Prostate gland (tissue), 2 donors: ENCODE data around the gene STAG1.

Experiments used
- POLR2A ChIP-seq: fragments of 450-650 bp; IDR thresholded peaks from one replicate; pipeline ENCODE4 v1.6.1; 2016; ENCODE audit warnings: antibody characterized with exemption, mild to moderate bottlenecking
- POLR2AphosphoS5 ChIP-seq: sonication (generic); formaldehyde crosslinking; IDR thresholded peaks from one replicate; pipeline ENCODE4 v1.6.1; 2017; ENCODE audit warnings: antibody characterized with exemption
- TF ChIP-seq, protein P1 (sequence below), 4 experiments: fragments of 200-600 bp in 2 of 4; fragments of 450-650 bp in 2 of 4; sonication (generic) in 2 of 4; IDR thresholded peaks; 1 replicate in 3 of 4; 2 replicates in 1 of 4; pipeline ENCODE4 v1.5.1; 2016 to 2019; ENCODE audit warnings: antibody characterized with exemption in 4 of 4, mild to moderate bottlenecking in 2 of 4, moderate library complexity in 2 of 4

DNA sequence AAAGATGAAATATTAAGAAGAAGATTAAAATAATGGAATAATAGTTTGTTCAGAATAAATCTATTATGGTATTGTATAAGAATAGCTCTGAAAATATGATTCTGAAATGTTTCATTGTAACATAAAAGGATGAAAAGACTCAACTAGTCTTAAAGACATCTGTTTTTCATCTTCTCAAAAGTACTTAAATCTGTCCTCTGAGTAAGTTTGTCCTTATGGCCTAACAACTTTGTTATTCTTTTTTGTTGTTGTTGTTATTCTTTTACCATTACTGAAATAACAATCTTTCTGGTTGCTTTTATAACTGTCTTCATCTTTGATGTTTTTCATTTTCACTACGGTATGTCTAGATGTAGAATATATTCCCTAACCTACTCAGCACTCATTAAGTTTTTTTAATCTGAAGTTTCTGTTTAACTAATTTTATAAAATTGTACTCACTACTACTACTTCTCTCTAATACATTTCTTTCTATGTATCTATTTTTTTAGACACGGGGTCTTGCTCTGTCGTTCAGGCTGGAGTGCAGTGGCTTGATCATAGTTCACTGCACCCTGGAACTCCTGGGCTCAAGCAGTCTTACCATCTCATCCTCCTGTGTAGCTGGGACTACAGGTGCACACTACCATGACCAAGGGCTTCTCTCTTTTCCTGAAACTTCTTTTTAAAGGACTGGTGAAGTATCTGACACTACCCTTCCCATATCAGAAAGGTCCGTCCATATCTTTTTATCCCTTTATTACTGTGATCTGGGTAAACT lies 261.4 kb downstream of the STAG1 start:
- TF ChIP-seq, protein P1, sequence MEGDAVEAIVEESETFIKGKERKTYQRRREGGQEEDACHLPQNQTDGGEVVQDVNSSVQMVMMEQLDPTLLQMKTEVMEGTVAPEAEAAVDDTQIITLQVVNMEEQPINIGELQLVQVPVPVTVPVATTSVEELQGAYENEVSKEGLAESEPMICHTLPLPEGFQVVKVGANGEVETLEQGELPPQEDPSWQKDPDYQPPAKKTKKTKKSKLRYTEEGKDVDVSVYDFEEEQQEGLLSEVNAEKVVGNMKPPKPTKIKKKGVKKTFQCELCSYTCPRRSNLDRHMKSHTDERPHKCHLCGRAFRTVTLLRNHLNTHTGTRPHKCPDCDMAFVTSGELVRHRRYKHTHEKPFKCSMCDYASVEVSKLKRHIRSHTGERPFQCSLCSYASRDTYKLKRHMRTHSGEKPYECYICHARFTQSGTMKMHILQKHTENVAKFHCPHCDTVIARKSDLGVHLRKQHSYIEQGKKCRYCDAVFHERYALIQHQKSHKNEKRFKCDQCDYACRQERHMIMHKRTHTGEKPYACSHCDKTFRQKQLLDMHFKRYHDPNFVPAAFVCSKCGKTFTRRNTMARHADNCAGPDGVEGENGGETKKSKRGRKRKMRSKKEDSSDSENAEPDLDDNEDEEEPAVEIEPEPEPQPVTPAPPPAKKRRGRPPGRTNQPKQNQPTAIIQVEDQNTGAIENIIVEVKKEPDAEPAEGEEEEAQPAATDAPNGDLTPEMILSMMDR (IDR thresholded peaks at IDR 0.05): no peak
- TF ChIP-seq POLR2A: no peak
- no peak for TF ChIP-seq POLR2AphosphoS5
